ENCODE results near the gene CHRNA3.

- TF ChIP-seq, protein P1, sequence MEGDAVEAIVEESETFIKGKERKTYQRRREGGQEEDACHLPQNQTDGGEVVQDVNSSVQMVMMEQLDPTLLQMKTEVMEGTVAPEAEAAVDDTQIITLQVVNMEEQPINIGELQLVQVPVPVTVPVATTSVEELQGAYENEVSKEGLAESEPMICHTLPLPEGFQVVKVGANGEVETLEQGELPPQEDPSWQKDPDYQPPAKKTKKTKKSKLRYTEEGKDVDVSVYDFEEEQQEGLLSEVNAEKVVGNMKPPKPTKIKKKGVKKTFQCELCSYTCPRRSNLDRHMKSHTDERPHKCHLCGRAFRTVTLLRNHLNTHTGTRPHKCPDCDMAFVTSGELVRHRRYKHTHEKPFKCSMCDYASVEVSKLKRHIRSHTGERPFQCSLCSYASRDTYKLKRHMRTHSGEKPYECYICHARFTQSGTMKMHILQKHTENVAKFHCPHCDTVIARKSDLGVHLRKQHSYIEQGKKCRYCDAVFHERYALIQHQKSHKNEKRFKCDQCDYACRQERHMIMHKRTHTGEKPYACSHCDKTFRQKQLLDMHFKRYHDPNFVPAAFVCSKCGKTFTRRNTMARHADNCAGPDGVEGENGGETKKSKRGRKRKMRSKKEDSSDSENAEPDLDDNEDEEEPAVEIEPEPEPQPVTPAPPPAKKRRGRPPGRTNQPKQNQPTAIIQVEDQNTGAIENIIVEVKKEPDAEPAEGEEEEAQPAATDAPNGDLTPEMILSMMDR (IDR thresholded peaks at IDR 0.05; ENCODE audit: low read depth, low read length), result no peak
- no peak for TF ChIP-seq EZH2phosphoT487 (IDR thresholded peaks at IDR 0.05; ENCODE audit: low read depth)
Observed at GRCh38 chr15:78662028-78662427, 41.2 kb upstream of the CHRNA3 start.

Measured in OCI-LY3 (cell line).